G401.6 (cell line): ENCODE measurements around the gene SLC25A34.
"Not testable (repeated sequence)": the region's sequence is repeated elsewhere in the genome, so short reads cannot be mapped to it uniquely, and the experiment has no call there.

Experiments
- FAIRE-seq: peaks from 2 replicates; lab custom pipeline; 2012; peaks lifted over from hg19 to GRCh38; lab: Jason Lieb, UNC

The SLC25A34 gene

DNA sequence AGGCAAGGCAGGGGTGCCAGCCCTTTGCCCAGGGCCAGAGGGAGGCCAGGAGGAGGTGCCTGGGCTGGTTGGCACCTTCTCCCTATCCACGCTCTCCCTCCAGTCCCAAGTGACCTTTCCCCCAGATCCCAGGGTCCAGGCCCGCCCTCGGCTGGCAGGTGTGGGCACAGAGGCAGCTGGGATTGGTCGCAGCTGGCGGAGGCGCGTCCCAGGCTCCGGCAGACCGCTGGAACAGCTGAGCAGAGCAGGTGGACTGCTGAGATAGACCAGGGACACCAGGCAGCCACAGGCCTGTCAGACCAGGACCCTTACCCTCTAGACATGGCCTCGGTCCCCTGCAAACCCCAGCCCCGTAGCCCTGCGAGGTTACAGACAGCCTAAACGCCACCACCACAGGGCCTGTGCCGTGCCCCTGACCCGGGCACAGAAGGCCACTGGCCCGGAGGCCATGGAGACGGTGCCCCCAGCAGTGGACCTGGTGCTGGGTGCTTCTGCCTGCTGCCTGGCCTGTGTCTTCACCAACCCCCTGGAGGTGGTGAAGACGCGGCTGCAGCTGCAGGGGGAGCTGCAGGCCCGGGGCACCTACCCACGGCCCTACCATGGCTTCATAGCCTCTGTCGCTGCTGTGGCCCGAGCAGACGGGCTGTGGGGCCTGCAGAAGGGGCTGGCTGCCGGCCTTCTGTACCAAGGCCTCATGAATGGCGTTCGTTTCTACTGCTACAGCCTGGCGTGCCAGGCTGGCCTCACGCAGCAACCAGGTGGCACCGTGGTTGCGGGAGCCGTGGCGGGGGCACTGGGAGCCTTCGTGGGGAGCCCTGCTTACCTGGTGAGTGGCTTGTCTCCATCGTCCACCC is at the start of gene SLC25A34:
TSS of gene SLC25A34 (plus strand) at position 221 of the 854 bp plus-strand sequence. CDS start at position 449, 228 bp downstream.
- no peak for FAIRE-seq

DNA sequence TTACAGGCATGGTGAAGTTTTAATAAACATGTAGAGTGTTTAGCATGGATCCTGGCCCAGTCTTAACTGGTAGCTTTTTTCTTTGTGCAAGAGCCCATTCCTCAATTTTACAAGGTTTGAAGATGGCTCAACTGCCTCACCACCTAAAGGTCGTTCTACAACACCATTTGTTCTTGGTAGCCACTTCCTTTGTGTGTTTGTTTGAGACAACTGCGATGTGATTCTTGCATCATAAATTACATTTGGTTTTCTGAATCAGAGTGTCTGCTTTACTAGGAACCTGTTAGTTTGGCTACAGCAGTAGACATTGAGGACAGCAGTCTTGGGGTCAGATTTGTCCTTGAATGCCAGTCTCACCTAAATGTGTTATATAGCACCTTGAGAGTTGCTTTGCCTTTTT is 48.6 kb upstream of the SLC25A34 start:
- no peak for FAIRE-seq

DNA sequence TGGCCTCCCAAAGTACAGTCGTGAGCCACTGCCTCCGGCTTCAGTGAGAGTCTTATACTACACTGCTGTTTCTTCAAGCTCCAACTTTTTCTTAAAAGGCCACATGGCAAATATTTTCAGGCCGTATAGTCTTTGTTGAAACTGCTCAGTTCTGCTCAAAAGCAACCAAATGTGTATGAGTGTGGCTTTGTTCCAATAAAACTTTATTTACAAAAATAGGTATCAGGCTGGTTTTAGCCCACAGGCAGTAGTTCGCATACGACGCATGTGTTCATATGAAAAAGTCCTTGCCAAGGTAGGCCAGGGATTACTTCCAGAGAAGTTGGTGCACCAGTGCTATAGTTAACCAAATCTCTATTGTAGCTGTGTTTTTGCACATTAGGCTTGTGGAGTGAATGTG is 45.7 kb upstream of the SLC25A34 start:
- no peak for FAIRE-seq

DNA sequence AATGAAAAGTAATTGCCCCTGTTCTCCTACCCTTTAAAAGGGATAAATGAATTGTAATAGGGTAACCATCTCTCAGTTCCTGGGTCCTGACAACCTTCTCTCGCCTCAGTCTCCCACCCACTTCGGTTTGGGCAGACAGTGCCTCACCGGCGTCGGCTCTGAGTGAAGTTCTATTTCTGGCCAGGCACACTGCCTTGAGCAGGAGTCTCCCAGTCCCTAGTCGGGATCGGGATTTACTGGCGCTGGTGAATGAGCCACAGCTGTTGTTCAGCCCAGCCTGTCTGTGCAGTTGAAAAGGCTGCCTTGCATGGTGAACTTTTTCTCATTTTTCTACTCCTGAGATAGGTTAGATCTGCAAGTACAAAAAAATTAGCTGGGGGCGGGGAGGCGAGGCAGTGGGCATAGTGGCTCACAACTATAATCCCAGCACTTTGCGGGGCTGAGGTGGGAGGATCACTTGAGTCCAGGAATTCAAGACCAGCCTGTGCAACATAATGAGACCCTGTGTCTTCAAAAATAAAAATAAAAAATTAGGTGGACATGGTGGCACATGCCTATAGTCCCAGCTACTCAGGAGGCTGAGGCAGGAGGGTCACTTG is 44.5 kb upstream of the SLC25A34 start:
- no peak for FAIRE-seq

DNA sequence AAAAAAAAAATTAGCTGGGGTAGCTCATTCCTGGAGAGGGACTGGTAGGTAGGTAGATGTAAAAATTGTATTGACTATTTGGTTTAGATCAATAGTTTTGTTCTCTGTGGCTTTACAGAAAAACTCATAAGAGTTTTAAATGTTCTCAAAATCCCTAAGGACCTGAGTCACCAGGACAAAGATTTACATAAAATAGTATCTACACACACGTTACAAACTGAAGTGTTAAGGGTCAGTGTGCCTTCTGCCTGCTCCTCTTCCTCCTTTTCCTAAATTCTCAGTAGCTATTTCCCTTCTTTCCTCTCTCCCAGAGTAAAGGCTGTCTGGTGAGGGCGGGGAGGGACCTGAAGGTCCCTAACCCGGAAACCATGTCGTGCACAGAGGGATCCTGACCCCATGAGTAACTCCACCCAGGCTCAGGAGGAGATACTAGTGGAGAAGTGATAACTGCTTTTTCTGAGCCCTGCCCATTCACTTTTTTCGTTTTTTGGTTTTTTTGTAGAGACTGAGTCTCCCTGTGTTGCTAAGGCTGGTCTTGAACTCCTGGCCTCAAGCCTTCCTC is 43.9 kb upstream of the SLC25A34 start:
- FAIRE-seq, result no peak

DNA sequence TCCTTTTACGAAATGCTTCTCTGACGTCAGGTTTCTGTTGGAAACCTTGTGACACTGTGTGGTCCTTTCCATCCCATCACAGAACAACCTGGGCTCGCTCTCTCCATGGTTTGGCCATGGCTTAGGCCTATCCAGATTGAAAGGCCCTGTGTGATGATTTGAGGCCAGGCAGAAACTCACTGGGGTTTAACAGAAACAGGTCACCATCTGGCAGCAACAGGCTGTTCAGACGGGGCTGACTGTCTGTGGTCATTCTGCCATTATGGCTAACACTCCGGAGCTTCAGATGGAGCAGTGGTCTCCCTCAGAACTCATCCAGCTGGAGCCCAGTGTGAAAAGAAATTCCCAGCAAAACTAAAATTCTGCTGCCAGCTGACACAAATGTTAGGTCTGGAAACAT is 42.7 kb upstream of the SLC25A34 start:
- no peak for FAIRE-seq

DNA sequence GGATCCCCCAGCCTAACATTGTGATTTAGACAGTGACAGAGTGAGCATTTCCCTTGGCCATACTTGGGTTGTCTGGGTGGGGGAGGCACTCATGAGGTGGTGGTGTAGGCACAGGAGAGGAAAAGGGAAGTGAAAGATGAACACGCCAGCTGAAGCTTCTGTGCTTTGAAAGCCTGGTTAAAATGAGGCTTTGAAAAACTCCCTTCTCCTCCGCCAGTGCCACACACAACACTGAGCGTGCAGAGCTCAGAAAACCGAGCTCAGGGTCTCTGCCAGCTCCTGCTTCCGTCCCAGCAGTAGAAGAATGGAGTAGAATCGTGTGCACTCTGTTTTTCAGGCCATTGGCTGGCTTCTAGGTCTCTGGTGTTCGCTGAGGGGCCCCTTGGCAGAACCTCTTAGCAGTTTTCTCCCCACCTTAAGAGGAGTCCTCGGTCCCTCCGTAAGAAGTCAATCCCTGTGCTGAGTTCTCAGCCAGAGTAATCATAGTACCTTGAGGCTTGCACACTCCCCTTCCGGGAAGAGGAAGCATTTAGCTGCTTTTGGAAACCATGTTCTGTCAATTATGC is 39.0 kb upstream of the SLC25A34 start:
- FAIRE-seq, result no peak

DNA sequence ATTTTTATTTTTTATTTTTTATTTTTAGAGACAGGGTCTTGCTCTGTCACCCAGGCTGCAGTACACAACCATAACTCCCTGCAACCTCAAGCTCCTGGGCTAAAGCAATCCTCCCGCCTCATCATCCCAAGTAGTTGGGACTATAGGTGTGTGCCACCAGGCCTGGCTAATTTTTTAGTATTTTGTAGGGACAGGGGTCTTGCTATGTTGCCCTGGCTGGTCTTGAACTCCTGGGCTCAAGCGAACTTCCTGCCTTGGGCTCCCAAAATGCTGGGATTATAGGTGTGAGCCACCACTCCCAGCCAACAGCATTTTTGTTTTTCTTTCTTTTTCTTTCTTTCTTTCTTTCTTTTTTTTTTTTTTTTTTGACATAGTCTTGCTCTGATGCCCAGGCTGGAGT is 37.9 kb upstream of the SLC25A34 start:
- FAIRE-seq, result no peak

DNA sequence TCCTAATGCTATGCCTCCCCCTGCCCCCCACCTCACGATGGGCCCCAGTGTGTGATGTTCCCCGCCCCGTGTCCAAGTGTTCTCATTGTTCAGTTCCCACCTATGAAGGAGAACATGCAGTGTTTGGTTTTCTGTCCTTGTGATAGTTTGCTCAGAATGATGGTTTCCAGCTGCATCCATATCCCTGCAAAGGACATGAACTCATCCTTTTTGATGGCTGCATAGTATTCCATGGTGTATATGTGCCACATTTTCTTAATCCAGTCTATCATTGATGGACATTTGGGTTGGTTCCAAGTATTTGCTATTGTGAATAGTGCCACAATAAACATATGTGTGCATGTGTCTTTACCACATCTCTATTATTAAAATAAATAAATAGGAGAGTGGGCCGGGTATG is 36.7 kb upstream of the SLC25A34 start:
- not testable (repeated sequence) for FAIRE-seq

DNA sequence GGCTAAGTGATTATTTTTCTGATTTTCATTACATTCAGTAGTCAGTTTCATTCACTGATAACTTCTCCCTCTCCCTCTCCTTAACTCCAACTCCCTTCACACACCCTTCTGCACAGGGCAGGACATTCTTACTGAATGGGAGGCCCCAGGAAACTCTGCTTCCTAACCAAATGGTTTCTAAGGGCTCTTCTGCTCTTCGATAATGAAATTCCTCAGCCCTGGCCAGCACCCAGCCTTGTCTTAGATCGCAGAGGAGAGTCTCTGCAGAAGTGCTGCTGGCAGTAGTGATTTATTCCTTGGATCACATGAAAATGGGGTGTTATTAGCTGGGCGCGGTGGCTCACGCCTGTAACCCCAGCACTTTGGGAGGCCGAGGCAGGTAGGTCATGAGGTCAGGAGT is 35.5 kb upstream of the SLC25A34 start:
- no peak for FAIRE-seq

DNA sequence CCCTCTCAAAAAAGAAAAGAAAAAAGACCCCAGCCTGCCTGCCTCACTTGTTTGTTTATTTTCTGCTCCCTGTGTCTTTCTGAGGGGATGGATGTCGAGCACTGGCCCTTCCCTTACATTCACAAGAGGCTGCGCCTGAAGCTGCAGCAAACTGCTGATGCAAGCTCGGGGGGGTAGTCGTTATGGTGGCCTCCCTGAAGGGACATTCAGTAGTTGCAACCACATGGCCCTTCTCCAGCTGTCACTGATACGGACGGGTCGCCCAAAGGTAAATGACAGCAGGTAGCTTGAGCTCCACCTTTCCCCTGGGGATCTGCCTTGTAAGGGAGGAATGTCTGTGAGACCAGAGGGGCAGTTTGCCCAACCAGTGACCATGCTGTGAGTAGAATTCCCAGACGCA is 34.3 kb upstream of the SLC25A34 start:
- FAIRE-seq, result no peak

DNA sequence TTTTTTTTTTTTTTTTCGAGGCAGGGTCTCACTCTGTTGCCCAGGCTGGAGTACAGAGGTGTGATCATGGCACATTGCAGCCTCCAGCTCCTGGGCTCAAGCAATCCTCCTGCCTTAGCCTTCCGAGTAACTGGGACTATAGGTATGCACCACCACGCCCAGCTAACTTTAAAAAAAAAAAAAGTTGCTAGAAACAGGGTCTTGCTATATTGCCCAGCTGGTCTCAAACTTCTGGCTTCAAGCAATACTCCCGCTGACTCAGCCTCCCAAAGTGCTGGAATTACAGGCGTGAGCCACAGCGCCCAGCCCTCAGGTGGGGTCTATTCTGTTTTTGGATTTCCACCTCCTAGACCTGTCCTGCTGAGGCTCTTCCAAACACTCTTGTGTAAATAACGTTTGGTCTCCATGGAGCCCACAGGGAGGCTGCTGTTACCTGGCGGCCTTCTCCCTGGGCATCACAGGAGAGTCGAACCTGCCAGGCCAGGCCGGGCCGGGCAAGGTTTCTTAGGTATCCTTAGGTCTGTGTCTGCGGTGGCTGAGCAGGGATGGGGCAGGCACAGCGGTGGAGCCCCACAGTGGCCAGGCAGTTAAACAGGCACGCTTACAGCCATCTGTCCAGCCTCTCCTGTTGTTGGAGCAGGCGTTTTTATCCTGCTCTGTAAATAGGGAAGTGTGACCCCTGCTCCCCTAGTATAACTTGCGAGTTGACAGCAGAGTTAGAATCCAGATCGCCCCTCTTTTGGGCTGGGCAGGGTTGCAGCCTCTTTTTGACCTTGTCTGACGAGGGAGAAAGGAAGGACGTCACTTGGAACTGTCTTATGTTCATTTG is 33.1 kb upstream of the SLC25A34 start:
- no peak for FAIRE-seq

DNA sequence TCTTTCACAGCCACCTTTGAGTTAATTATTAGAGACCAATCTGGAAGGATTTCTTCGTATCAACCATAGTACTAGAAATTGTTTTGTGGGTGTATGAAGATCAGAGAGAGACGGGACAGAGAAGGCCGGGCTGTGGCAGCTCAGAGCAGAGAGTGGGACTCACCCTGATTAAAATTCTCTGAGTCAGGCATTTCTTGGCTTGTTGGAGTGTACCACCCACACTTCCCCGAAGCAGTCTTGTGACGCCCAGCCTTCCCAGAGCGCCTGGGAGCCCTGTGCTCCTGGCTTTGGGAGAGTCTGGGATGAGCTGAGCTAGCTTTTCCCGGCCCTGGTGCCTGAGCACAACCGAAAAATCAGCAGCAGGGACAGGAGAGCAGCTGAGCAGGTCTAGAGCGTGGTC is 32.5 kb upstream of the SLC25A34 start:
- no peak for FAIRE-seq

DNA sequence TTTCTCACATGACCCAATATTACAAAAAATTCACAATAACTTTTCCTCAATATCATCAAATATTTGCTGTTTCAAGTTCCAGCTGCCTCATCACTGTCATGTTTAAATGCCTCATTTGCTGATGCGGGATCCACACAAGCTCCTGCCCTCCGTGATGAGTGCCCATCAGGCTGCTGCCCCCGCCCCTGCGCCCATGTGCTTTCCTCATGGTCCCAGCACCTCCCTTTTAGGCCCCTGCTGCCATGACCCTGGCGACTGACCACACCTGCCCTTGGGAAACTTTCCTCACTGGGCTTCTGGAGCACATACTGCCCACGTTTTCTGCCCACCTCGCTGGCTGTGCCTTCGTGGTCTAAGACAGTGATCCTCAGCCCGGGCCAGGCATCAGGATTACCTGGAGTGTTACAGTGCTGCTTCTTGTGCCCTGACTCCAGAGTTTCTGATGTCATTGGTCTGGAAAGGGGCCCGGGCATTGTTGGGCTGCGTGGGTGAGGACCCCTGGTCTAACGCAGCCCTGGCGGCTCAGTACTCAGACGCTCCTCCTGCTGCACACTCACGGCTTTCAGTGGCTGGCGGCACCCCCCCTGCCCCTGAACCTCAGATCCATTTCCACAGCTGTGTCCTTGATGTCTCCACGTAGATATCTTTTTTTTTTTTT is 31.4 kb upstream of the SLC25A34 start:
- no peak for FAIRE-seq

DNA sequence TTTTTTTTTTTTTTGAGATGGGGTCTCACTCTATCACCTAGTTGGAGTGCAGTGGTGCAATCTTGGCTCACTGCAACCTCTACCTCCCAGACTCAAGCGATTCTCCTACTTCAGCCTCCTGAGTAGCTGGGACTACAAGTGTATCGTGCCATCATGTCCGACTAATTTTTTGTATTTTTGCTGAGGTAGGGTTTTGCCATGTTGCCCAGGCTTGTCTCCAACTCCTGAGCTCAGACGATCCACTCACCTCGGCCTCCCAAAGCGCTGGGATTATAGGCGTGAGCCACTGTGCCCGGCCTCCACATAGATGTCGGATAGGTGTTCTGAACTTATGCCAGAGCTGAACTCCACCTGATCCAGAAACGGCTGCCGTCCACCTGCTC is 30.9 kb upstream of the SLC25A34 start:
- no peak for FAIRE-seq

DNA sequence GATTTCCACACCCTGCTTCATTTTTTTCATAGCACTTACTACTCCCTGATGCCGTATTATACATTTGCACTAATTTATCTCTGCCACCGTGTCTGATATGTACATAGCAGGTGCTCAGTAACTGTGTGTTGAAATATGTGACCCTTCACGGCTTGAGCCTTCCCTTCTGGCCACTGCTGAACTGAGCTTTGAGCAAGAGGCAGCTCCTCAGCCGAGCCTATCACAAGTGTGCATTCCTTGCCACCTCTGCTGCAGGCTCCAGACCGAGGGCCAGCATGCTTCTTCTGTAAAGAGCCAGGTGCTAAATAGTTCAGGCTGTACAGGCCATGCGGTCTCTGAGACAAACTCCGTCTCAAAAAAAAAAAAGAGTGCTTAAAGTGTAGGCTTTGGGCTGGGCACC is 29.3 kb upstream of the SLC25A34 start:
- no peak for FAIRE-seq

DNA sequence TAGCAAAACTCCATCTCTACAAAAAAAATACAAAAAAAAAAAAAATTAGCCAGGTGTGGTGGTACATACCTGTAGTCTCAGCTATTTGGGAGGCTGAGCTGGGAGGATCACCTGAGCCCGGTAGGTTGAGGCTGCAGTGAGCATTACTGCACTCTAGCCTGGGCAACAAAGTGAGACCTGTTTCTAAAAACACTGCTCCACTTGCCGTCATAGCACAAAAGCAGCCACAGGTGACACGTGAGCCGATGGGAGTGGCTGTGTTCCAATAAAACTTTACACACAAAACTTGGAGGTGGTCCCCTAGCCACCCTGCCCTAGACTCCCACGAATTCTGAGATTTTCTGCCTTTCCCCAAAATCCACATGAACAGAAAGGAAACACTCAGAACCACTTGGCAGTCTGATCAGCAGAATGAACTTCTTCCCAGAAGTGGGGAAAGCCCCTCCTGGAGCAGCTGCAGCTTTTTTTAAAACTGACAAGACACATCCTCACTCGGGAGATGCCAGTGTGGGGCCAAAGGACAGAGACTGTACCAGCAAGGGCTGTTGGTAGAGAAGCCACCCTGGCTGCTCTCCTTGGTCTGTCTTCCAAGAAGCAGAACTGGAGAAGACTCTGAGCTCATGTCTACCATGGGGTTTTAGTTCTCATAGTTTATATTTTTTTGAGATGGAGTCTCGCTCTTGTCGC is 28.7 kb upstream of the SLC25A34 start:
- FAIRE-seq, result no peak

DNA sequence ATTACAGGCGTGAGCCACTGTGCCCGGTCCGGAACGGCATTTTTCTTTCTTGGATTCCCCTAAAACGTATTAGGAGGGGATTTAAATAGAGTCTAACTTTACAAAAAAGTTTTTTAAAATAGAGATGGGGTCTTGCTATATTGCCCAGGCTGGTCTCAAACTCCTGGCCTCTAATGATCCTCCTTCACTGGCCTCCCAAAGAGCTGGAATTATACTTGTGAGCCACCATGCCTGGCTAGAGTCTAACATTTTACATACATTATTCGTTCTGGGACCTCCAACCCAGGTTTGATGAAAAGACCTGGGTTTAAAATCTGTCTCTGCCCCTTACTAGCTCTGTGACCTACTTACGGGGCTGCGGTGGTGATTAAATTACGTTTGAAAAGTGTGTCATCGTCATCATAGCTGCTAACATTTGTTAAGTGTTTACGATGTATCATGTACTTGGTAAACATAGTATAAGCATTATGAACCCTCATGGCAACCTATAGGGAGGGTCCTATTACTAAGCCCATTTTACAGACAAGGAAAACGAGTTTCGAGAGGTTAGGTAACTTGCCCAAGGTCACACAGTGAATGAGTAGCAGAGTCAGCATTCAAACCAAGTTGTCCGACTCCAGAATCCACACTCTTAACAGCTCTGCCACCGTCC is 27.4 kb upstream of the SLC25A34 start:
- FAIRE-seq, result no peak

DNA sequence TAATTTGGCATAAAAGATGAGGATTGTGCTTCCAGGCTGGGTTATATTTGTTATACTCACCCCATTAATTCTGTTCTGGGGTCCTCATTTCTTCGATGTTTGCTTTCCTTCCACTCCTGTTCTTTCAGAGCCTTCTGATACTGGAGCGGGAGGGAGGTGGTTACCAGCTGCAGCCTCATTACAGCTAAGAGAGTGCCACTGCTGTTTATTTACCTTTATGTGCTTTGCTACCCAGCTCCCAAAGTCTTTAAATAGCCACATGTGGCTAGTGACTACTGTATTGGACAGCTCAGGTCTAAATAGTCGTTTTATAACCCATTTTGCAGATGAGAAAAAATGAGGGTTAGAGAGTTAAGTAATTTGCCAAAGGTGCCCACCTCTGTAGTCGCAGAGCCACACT is 26.8 kb upstream of the SLC25A34 start:
- FAIRE-seq, result no peak

DNA sequence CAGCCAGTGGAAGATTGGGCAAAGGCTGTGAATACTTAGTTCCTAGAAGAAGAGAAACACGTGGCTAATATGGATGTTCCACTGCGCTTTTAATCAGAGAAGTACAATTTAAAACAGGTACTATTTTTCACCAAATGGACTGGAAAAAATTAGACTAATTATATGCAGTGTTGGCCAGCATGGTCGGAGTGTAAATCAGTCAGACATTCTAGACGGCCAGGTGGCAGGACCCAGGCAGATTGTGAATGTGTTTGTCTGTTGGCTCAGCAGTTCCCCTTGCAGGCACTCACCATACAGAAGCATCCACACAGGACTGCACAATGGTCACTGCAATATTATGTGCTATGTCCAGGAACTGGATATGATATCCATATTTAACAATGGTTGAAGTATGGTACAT is 23.9 kb upstream of the SLC25A34 start:
- FAIRE-seq, result no peak
